NCI-H2029 (cell line): ENCODE measurements around the gene RFX4.
"Not testable (repeated sequence)": the region's sequence is repeated elsewhere in the genome, so short reads cannot be mapped to it uniquely, and the experiment has no call there.

Source experiments
- DNase-seq: peaks from one replicate; lab custom pipeline; 2025; lab: John Stamatoyannopoulos, UW

RFX4 gene

GRCh38 chr12:106690569-106691305 is 107.9 kb downstream of the RFX4 start:
- no peak for DNase-seq

DNA sequence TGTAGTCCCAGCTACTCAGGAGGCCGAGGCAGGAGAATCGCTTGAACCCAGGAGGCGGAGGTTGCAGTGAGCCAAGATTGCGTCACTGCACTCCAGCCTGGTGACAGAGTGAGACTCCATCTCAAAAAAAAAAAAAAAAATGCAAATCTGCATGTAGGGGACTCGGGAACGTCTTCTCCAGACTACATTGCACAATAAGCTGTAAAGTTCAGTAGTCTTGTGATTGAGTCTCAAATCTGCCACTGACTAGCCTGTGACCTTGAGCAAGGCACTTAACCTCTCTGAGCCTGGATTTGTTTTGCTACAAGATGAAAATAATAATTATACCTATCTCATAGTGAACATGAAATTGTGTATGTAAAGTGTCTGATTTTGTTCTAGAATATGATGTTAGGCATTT is 109.2 kb downstream of the RFX4 start:
- not testable (repeated sequence) for DNase-seq

DNA sequence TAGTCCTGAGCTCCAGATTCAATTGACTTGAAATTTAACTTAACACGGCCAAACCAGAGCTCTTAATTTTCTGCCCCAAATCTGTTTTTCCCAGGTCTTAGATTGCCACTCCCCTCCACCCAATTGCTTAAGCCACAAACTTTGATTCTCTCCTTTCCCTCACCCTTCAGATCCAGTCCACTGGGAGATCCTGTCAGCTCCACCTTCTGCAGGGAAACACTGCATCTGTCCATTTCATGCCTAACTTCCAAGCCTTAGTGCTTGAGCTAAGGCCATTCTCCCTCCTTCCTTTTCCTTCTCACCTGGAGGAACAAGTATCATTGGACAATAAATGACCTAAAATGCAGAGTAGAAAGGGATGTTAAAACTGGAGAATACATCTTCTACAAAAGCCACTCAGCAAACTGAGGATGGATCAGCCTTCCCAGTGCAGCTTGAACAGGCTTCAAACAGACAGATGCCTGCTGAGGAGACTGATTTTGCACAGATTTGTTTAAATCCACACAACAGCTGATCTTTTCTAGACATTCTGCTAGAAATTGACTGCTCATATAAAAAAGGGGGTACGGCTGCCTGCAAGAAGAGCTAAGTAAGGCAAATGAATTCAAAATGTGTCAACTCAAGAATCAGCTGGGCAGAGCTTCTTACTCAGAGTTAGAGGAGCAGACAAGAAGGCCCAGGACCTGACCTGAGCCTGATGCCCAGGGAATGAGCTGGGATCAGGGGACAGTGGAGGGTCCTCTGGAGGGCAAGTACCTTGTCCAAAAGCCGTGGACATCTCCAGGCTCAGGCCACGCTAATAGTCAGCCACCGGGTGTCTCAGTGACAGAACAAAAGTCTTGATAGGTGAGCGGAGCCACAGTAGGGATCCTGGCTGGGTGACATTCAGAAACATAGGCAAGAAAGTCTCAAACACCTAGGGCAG is 110.4 kb downstream of the RFX4 start:
- DNase-seq = no peak

GRCh38 chr12:106696071-106696470 is 113.3 kb downstream of the RFX4 start:
- no peak for DNase-seq

DNA sequence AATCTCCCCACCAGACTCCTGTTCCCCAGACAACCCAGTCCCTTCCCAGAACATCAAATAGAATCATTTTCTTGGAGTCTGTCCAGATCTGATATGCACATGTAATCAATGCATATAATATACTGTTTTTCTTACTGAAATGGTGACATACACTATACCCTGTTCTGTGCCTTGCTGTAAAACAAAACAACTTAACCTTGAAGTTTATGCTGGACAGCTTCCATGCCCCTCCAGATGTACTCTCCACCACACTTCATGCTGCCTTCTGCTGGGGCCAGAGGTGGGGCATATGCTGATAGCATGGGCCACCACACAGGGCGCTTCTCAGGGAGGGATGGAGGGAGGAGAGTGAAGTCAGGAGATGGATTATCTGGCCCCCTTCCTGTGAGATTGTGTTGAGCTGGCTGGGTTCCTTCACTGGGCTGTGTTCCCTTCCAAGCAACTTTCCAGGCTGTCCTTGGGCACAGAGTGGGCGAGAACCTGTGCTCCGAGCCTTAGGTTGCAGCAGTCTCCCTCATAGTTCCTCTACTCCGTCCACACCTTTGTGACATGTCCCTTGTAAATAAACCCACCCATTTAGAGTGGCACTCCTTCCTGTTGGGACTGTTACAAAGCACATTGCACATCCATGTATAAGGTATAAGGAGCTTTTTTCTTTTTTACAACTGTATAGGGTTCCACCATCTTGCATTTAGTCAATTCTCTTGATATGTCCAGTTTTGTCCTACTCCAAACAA is 114.0 kb downstream of the RFX4 start:
- DNase-seq = no peak

- DNase-seq = no peak
These were observed 121.3 kb downstream of the RFX4 start for GRCh38 chr12:106704081-106704480.

GRCh38 chr12:106705971-106706370 is 123.2 kb downstream of the RFX4 start:
- DNase-seq = no peak

- DNase-seq = no peak
These were observed 126.3 kb downstream of the RFX4 start for GRCh38 chr12:106709068-106709511.

DNA sequence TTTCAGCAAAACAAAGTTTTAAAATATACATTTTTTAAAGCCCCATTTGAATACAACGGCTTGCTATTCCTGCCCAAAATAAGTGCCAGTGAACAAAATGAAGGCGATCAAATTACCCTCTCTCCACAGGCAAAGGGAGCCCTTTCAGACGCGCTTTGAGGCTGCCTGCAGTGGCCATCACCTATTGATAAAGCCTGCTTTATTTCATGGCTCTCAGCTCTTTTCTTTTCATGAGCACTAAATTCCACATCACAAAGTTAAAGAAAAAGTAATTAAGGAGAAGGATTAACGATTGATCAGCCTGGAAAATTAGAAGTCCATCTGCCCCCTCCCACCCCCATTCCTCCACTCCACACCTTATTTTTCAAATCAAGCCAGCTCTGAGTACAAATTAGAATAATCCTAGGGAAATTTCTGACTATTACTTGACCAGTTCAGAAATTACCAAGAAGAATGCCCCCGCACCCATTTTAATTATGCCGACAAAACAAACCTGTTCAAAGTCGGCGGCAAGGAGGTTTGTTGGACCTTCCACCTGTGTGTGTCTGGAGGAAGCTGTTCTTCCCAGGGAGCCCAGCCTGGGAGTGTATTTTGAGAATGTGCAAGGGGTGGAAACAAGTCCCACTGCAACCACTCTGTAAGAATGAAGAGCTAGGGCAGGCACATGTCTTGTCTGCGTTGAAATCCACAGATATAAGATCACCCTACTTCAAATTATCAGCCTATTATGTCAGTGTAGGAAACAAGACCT is 127.5 kb downstream of the RFX4 start:
- no peak for DNase-seq

GRCh38 chr12:106711316-106711715 is 128.5 kb downstream of the RFX4 start:
- no peak for DNase-seq

- DNase-seq = no peak
These were observed 130.0 kb downstream of the RFX4 start for GRCh38 chr12:106712768-106713167.

GRCh38 chr12:106714926-106715325 is 132.1 kb downstream of the RFX4 start:
- no peak for DNase-seq

DNA sequence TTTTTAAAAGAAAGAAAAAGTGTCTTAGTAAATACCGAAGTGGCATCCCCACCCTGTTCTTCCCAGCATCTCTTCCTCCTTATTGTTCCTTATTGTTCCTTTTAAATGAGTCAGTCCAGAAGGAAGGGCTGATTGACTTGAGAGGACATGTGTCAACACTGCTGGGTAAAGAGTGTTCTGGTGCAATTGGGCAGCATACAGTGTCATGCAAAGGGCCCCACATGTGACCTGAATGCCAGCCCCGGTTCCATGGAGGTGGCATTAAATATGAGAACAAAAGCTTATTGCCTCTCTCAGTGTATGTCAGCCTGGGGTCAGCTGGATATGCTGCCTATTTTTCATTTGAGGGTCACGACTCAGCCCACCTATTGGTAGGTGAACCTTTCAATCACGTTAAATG is 132.8 kb downstream of the RFX4 start:
- DNase-seq = no peak

DNA sequence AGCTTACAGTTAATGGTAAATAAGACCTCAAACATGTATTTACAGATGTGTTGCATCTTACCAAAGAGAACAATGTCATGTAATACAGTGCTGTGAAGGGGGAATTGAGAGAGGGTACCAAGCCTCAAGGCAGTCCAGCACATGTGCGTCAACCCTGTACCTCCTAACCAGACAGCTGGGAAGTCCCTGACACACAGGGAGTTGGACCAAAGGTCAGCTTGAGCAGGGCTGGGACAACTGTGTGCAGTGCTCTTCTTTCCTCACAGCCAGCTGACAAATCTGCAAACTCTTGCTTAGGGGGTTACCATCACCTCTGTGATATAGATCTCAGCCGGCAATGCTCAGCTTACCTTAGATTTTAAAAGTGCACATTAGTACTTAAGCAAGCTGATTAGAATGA is 134.9 kb downstream of the RFX4 start:
- no peak for DNase-seq

DNA sequence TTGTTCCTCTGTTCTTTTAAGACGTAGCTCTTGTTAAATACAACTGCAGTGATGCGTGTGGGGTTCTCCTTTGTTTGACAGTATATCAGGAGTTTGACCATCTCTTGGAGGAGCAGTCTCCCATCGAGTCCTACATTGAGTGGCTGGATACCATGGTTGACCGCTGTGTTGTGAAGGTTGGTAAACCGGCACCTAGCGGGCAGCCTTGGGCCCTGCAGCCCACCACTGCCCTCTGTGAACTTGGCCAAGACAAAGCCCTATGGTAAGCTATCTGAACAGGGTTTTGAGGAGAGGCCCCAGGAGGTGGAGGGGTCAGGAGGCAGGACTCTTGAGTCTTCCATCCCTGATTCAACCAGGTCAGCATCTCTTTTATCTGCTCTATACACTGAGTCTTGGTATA is 137.1 kb downstream of the RFX4 start:
- no peak for DNase-seq

DNA sequence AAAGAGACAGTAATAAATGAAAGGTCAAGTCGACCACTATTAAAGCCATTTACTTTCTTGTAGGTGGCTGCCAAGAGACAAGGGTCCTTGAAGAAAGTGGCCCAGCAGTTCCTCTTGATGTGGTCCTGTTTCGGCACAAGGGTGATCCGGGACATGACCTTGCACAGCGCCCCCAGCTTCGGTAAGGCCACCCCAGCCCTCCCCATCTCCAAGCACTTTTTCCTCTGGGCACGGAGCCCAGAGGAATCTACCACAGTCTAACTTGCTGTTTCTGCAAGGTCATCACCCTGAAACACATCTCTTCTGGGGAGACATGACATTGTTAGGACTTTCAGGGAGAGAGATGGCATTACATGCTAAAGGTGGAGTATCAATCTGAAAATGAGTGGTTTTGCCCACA is 137.9 kb downstream of the RFX4 start:
- no peak for DNase-seq

DNA sequence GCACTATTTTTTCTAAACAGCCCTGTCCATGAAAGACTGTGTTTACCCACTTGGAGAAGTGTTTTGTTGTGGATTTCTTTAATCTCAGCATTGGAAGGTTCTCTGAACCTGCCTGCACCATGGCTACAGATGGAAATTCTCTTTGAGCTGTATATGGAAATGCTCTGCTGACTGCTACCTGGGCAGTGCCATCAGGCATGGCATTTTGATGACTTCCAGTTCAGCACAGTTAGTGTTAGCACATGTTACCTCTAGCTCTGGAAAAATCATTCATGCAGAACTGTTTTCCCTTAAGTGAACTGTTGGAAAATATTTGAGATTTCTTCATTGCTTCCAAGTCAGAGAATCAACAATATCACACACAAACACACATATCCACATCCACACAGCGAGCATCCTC is 139.1 kb downstream of the RFX4 start:
- no peak for DNase-seq

- DNase-seq = no peak
These were observed 140.0 kb downstream of the RFX4 start for GRCh38 chr12:106722837-106723236.

- DNase-seq = no peak
These were observed 140.6 kb downstream of the RFX4 start for GRCh38 chr12:106723416-106723815.

GRCh38 chr12:106724116-106724515 is 141.3 kb downstream of the RFX4 start:
- no peak for DNase-seq

- DNase-seq = no peak
These were observed 142.1 kb downstream of the RFX4 start for GRCh38 chr12:106724934-106725333.
